Left kidney (tissue), 2 donors: ENCODE measurements around the gene CYP2U1. TPM values are rescaled to one million over a fixed set of nuclear protein-coding genes. Genes with fewer than 3 reads are reported as not detected.
"Not testable (repeated sequence)": the region's sequence is repeated elsewhere in the genome, so short reads cannot be mapped to it uniquely, and the experiment has no call there.

Source experiments
- DNase-seq: peaks from one replicate; pipeline ENCODE4 v3.0.0-alpha.2; 2013
- polyA plus RNA-seq: library from polyadenylated mRNA; unstranded; fragments of 120-200 nt; gene quantifications from one replicate; pipeline ENCODE4 v1.2.1, GENCODE V29; 2013; ENCODE audit not compliant: insufficient read length

Gene CYP2U1
- polyA plus RNA-seq, 1 donor = 4.7 TPM

GRCh38 chr4:107916623-107917022, 14.7 kb upstream of the CYP2U1 start:
- DNase-seq = no peak

- DNase-seq = no peak
Observed at GRCh38 chr4:107917500-107917899, 13.8 kb upstream of the CYP2U1 start.

GRCh38 chr4:107922486-107923473, 8.6 kb upstream of the CYP2U1 start:
- no peak for DNase-seq

- not testable (repeated sequence) for DNase-seq
Observed at GRCh38 chr4:107925713-107926112, 5.6 kb upstream of the CYP2U1 start.

- not testable (repeated sequence) for DNase-seq
Observed at GRCh38 chr4:107926875-107927274, 4.5 kb upstream of the CYP2U1 start.

GRCh38 chr4:107931775-107932321, 499 bp downstream of the CYP2U1 start:
- DNase-seq = peak; percentile 7

GRCh38 chr4:107935246-107935645, 3.9 kb downstream of the CYP2U1 start:
- no peak for DNase-seq

- DNase-seq = no peak
Observed at GRCh38 chr4:107937040-107937439, 5.7 kb downstream of the CYP2U1 start.

GRCh38 chr4:107939307-107939706, 8.0 kb downstream of the CYP2U1 start:
- no peak for DNase-seq

- DNase-seq = no peak
Observed at GRCh38 chr4:107945809-107946208, 14.5 kb downstream of the CYP2U1 start.

GRCh38 chr4:107950746-107951540, 19.6 kb downstream of the CYP2U1 start:
- no peak for DNase-seq

GRCh38 chr4:107951551-107951950, 20.2 kb downstream of the CYP2U1 start:
- no peak for DNase-seq

- no peak for DNase-seq
Observed at GRCh38 chr4:107956011-107956410, 24.7 kb downstream of the CYP2U1 start.

GRCh38 chr4:107966903-107967302, 35.6 kb downstream of the CYP2U1 start:
- no peak for DNase-seq

- DNase-seq = not testable (repeated sequence)
Observed at GRCh38 chr4:107967519-107967918, 36.2 kb downstream of the CYP2U1 start.

GRCh38 chr4:107967921-107968320, 36.6 kb downstream of the CYP2U1 start:
- not testable (repeated sequence) for DNase-seq

- no peak for DNase-seq
Observed at GRCh38 chr4:107970063-107970798, 38.9 kb downstream of the CYP2U1 start.

- DNase-seq = no peak
Observed at GRCh38 chr4:107972605-107973004, 41.3 kb downstream of the CYP2U1 start.

- no peak for DNase-seq
Observed at GRCh38 chr4:107974523-107974922, 43.2 kb downstream of the CYP2U1 start.

GRCh38 chr4:107977482-107977881, 46.1 kb downstream of the CYP2U1 start:
- DNase-seq = no peak

GRCh38 chr4:107977966-107978705, 46.8 kb downstream of the CYP2U1 start:
- no peak for DNase-seq
